ENCODE data around the gene KLHDC10. TPM values are rescaled to one million over a fixed set of nuclear protein-coding genes. Genes with fewer than 3 reads are reported as not detected.

KLHDC10 gene
- total RNA-seq, 1 experiment from 2014 or later, result 14.4 TPM

Other genes starting within 250 kb of the KLHDC10 start
- gene UBE2H, start 117.6 kb upstream of the KLHDC10 start, total RNA-seq (2021), result 55.0 to 65.8 TPM (median 63.4 TPM) in 3 replicates
- 27.8 to 31.6 TPM (median 28.7 TPM) in 3 replicates for gene ZC3HC1, start 19.2 kb upstream of the KLHDC10 start, total RNA-seq (2021)
- gene TMEM209, start 134.9 kb downstream of the KLHDC10 start, total RNA-seq (2021), result 21.0 to 25.8 TPM (median 23.5 TPM) in 3 replicates
- not detected in 3 replicates for gene SSMEM1, start 137.3 kb downstream of the KLHDC10 start, total RNA-seq (2021)
- gene CPA2, start 196.3 kb downstream of the KLHDC10 start, total RNA-seq (2021), result 0.90 to 2.3 TPM (median 1.3 TPM) in 3 replicates
- gene CPA4, start 222.6 kb downstream of the KLHDC10 start, total RNA-seq (2021), result 0.11 TPM in 2 of 3 replicates, not detected in the other

All from WTC11 (cell line).